Measurements from ENCODE around the gene CNTNAP2. TPM values are rescaled to one million over a fixed set of nuclear protein-coding genes. Genes with fewer than 3 reads are reported as not detected.

The CNTNAP2 gene
- total and polyA plus RNA-seq, 2 of the 8 experiments (the other 6 are each of a cell fraction or from before 2014, with no cell fraction given), result 27.9 to 71.0 TPM

- TF ChIP-seq SIRT6 (IDR thresholded peaks at IDR 0.05; ENCODE audit: low read length), result no peak
- no peak for TF ChIP-seq GTF2F1 (IDR thresholded peaks at IDR 0.05; ENCODE audit: borderline replicate concordance, low read depth, low read length)
- no peak for TF ChIP-seq RFX5 (IDR thresholded peaks at IDR 0.05; ENCODE audit: borderline replicate concordance, low read depth, low read length)
- TF ChIP-seq HDAC2 (IDR thresholded peaks at IDR 0.05; ENCODE audit: borderline replicate concordance in 1 of 2, low read depth in 2 of 2, low read length in 2 of 2), result no peak
- TF ChIP-seq TEAD4 (IDR thresholded peaks at IDR 0.05; ENCODE audit: low read depth, low read length), result no peak
- TF ChIP-seq POLR2AphosphoS5 (IDR thresholded peaks at IDR 0.05; ENCODE audit: low read depth, low read length), result no peak
- no peak for TF ChIP-seq RNF2 (IDR thresholded peaks at IDR 0.05; ENCODE audit: borderline replicate concordance, low read depth, low read length, missing control alignments, poor library complexity, severe bottlenecking)
- TF ChIP-seq PHF8 (conservative IDR thresholded peaks at IDR 0.05; ENCODE audit: low read depth, low read length), result no peak
- TF ChIP-seq MAFK (IDR thresholded peaks at IDR 0.05; ENCODE audit: low read depth, low read length), result no peak
- Histone ChIP-seq H2BK20ac (ENCODE audit: low read length) (no peak overlapping the region), H3K56ac (replicated peaks; ENCODE audit: insufficient read length, low read depth, low read length) (no peak overlapping the region), H3K36me3 (ENCODE audit: control insufficient read depth in 2 of 4, insufficient read depth in 4 of 4, low read length in 3 of 4) (no peaks in the 10 kb centered on the region), H2AFZ (ENCODE audit: low read length) (no peak overlapping the region), H3K23me2 (ENCODE audit: low read depth, low read length) (no peaks in the 10 kb centered on the region), H3K23ac (ENCODE audit: insufficient read length) (no peak overlapping the region), H3K4me3 (ENCODE audit: extremely low read depth in 1 of 4, insufficient read depth in 2 of 4, low read depth in 3 of 4, low read length in 4 of 4) (no peak overlapping the region), H3K4ac (replicated peaks; ENCODE audit: insufficient read length, low read depth, low read length) (no peak overlapping the region), H3K4me2 (ENCODE audit: insufficient read depth in 1 of 2, low read depth in 2 of 2, low read length in 2 of 2) (no peak overlapping the region), H3K79me2 (ENCODE audit: control insufficient read depth in 1 of 2, insufficient read depth in 2 of 2, low read length in 2 of 2) (no peaks in the 10 kb centered on the region), H3K14ac (ENCODE audit: insufficient read length) (no peak overlapping the region), H2BK120ac (replicated peaks; ENCODE audit: low read depth, low read length) (no peak overlapping the region), H3K18ac (ENCODE audit: extremely low read depth, low read length) (no peak overlapping the region), H3K27me3 (replicated peaks in 1 of 4; ENCODE audit: control insufficient read depth in 3 of 4, extremely low read depth in 1 of 4, insufficient read depth in 3 of 4, low read length in 3 of 4) (no peaks in the 10 kb centered on the region), H2BK12ac (ENCODE audit: low read depth, low read length) (no peak overlapping the region), H4K8ac (ENCODE audit: extremely low read depth, insufficient read depth, low read length) (no peak overlapping the region), H4K91ac (replicated peaks; ENCODE audit: insufficient read length, low read length) (no peak overlapping the region), H4K20me1 (replicated peaks in 1 of 2; ENCODE audit: control insufficient read depth in 1 of 2, insufficient read depth in 2 of 2, low read length in 2 of 2) (no peaks in the 10 kb centered on the region), H3K27ac (ENCODE audit: low read depth, low read length) (no peak overlapping the region), H3K9me3 (ENCODE audit: insufficient read depth in 2 of 2, low read depth in 1 of 2, low read length in 1 of 2) (peaks cover 0 to 4% of the 10 kb centered on the region in 2 experiments; a peak in 1 of 4 replicates), H3K4me1 (replicated peaks in 1 of 4; ENCODE audit: control insufficient read depth in 3 of 4, insufficient read depth in 4 of 4, low read length in 3 of 4) (no peaks in the 10 kb centered on the region), H2AK5ac (ENCODE audit: low read depth, low read length) (no peak overlapping the region), H2BK5ac (ENCODE audit: low read depth, low read length) (no peak overlapping the region), H4K5ac (ENCODE audit: insufficient read length, low read depth, low read length) (no peak overlapping the region), H2BK15ac (ENCODE audit: low read length) (no peak overlapping the region), H3K9ac (replicated peaks in 1 of 4; ENCODE audit: extremely low read depth in 1 of 4, low read depth in 3 of 4, low read length in 3 of 4) (no peak overlapping the region), H3K79me1 (ENCODE audit: low read depth, low read length) (no peaks in the 10 kb centered on the region)
- FAIRE-seq, result no peak
- 96% methylated on average over 3 of the region's 3 CpGs; no CpG with 5 or more reads in 1 of the 2 experiments for WGBS, 2 experiments (ENCODE audit: extremely low coverage in 1 of 2, insufficient coverage in 1 of 2, insufficient read length in 1 of 2, insufficient replicate concordance in 2 of 2, low coverage in 1 of 2, low lambda C conversion rate in 2 of 2, missing lambda C conversion rate in 1 of 2)
- ChIA-PET POLR2A (ENCODE audit: partially characterized antibody) (no interaction called here), CTCF (ENCODE audit: partially characterized antibody) (interaction anchor here (1.8 kb wide), 1 partner anchor 9 kb away, joined by 6 read pairs; no protein-coding TSS in a partner anchor)
- no peak for DNase-seq (ENCODE audit: low read depth in 1 of 2, low spot score in 2 of 2)
These were observed 2116.2 kb downstream of the CNTNAP2 start for GRCh38 chr7:148232784-148233183.
